Measurements from ENCODE around the gene MRPS27.
"Not testable (repeated sequence)": the region's sequence is repeated elsewhere in the genome, so short reads cannot be mapped to it uniquely, and the experiment has no call there.

Gene MRPS27

DNA sequence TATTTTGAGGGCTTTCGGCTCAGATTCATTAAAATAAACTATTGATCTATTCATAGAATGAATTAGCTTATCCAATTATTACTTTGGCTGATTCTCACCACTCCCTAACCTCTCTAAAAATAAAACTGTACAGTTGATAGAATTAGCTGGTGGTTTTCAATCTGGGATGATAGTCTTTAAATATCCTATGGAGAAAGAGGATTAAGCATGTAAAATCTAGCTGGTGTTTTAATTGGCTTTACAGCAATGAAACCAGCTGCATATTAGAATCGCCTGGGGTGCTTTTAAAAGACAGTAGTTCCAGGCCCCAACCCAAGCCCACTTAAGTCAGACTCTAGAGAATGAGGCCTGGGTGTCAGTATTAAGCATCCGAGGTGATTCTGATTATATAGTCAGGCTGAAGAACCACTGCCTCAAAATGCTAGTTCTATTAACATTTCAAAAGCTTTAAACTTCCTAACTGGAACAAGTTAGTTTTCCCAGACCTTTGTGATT lies 117.7 kb downstream of the MRPS27 start:
- DNase-seq (ENCODE audit: low spot score) = no peak

GRCh38 chr5:72199681-72200080 lies 120.4 kb downstream of the MRPS27 start:
- no peak for DNase-seq (ENCODE audit: low spot score)

- no peak for DNase-seq (ENCODE audit: low spot score)
Measured at GRCh38 chr5:72197393-72197792, 122.6 kb downstream of the MRPS27 start.

GRCh38 chr5:72195581-72195980 lies 124.5 kb downstream of the MRPS27 start:
- DNase-seq (ENCODE audit: low spot score) = no peak

- no peak for DNase-seq (ENCODE audit: low spot score)
Measured at GRCh38 chr5:72194846-72195245, 125.2 kb downstream of the MRPS27 start.

DNA sequence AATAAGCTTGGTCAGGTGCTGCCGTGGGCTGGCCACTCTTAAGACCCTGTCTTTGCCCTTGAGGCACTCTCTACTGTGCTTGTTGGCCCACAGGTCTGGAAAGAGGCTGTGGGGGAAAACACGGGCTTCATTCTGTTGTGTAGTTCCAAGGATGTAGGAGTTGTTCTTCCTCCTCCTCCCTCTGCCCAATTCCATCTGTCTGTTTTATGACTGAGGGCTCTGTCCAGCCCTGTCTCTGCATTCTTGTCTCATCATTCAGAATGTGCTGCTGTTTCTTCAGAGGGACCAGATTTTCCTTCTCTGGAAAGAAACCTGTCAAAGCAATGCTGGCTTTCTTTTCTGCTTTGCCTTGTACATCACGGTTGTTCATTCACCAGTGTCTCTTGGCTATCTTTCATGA lies 128.6 kb downstream of the MRPS27 start:
- no peak for DNase-seq (ENCODE audit: low spot score)

DNA sequence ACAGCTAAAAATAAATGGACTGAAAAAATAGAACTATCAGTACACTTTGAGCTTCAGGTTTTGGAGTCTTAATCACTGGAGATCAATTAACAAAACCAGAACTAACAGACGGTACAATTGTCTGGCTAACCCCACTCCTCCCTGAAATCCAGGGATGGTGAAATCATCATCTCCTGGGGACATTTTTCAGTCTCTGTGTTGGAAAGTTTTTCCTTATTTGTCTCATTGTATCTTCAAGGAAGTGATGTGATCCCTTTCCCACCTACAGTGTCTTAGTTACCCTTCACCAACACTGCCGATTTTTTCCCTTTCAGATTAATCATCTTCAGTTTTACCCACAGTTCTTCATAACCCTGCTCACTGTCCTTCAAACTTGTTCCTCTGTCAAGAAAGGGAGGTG lies 130.9 kb downstream of the MRPS27 start:
- DNase-seq (ENCODE audit: low spot score) = no peak

GRCh38 chr5:72188166-72188565 lies 131.9 kb downstream of the MRPS27 start:
- DNase-seq (ENCODE audit: low spot score) = no peak

DNA sequence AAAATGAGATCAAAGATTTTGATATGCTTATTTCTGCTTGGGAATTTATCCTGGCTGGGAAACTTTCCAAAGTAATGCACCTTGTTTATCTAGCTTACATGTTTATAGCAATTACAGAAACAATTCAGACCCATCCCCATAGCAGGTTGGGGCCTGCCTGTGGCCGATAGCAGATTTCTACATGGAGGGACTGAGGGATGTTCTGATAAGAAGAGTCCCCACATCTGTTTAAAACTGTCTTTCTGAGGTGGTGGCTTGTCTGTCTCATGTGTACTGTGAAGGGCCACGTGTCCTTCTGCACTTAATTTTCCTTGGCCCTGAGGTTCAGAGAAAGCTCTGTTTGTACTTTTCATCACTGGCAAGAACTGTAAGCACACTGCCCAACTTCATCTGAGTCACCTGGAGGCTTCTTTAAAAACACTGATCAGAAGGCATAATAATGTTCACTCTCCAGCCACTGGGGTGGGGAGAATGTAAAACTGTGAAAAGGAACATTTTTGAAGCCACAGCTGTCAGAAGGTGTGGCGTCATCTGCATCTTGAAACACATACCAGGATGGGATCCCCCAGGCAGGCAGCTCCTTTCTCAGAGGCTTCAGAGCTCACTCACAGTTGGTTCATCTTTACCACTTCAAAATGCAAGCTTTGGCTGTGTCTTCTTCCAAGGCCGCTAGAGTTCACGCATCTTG lies 132.5 kb downstream of the MRPS27 start:
- no peak for DNase-seq (ENCODE audit: low spot score)

DNA sequence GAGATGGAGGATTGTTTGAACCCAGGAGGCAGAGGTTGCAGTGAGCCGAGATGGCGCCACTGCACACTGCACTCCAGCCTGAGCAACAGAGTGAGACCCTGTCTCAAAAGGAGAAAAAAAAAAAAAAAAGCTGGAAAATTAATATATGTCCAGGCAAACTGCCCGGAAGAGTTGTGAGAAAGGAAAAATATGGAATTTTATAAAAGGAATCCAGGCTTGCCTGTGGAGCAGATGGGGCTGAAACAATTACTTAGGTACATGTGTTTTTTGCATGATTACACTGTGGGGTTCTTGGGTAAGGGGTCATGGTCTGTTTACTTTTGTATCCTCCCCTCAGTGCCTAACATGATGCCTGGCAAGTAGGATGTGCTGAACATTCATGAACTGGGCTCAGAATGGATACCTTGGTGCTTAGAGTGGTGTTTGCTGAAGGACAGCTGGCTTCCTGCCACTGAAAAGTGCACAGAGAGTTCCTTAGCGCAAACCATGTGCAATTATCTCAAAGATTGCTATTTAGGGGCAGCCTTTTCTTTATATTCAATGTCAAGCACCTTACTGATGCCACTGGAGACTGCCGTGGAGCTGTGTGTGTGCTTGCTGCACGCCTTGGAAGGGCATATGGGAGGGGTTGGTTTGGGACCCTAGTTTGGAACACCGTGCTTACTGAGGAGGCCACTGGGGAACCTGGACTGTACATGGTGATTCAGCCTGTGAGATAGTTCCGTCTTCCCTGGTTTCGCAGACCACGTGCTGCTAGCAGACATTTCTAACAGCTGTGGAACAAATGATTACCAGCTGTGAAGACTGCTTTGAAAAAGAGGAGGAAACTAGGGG lies 134.3 kb downstream of the MRPS27 start:
- DNase-seq (ENCODE audit: low spot score) = no peak

DNA sequence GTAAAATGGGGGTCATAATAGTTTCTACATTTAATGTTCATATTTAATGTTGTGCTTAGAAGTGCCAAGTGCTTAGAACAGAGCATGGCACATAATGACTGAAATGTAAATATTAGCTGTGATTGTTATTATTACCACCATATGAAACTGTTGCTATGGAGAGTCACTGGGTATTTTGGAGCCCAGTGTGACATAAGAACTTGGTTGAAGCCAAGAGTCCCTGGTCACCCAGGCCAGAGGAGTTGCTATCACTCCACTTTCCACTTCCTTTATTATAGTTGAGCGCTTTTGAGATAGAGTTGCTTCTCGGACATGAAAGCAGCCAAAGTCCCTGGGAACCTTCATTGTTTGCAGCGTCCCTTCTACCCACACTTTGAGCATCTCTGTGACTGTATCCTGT lies 135.6 kb downstream of the MRPS27 start:
- DNase-seq (ENCODE audit: low spot score) = no peak

DNA sequence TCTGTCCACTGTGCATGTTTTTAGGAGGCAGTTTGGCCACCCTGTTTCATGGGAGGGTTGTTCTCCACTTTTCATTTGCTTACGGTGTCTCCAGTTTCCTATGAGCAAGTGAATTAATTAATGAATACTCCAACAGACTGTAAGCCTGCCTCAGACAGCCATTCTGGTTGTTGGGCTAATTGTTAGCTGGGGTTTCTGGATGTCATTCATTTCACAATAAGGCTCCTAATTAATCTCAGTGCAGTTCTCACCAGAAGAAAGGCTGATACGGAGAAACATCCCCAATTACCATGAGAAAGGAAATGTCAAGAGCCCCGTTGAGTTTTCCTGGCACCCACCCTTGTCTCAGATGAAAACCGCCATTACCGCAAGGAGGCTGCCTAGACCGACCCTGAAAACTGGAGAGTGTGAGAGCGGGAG lies 136.9 kb downstream of the MRPS27 start:
- DNase-seq (ENCODE audit: low spot score) = no peak

- DNase-seq (ENCODE audit: low spot score) = no peak
Measured at GRCh38 chr5:72182686-72183085, 137.4 kb downstream of the MRPS27 start.

- DNase-seq (ENCODE audit: low spot score) = no peak
Measured at GRCh38 chr5:72180925-72181324, 139.1 kb downstream of the MRPS27 start.

GRCh38 chr5:72179816-72180440 lies 140.1 kb downstream of the MRPS27 start:
- DNase-seq (ENCODE audit: low spot score) = no peak

DNA sequence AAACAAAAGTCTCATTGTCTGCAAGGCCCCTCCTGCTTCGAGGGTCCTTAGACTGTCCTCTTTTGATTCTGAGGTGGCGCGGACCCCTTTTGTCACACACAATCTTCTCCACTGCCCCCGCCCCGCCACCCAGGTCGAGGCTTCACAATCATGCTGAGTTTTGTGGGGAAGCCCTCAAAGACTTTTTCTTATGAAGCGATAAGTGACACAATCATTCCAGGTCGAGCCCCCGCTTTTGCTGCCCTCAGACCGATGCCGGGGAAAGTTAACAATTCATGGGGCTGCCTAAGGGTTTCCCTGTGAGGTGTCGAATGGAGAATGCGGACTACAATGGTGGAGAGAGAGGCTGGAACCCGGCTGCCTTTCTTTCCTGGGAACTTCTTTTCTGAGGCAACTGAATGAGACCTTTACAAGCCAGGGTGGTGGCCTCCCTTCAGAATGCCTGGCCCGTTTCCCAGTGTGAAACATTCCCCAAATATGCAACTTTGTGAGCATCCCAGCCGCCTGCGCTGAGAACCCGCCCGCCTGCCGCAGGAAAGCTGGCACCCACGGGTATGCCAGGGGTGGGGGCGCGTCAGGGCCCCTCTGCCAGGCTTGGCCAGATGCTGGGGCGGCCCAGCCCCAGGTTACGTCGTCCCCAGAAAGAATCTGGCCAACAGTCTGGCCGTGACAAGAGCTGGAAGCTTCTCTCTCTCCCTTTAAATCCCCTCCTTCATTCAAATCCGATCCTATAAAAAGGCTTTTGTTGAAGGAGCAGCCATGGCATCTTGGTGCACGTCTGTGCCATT lies 140.8 kb downstream of the MRPS27 start:
- DNase-seq (ENCODE audit: low spot score) = no peak

DNA sequence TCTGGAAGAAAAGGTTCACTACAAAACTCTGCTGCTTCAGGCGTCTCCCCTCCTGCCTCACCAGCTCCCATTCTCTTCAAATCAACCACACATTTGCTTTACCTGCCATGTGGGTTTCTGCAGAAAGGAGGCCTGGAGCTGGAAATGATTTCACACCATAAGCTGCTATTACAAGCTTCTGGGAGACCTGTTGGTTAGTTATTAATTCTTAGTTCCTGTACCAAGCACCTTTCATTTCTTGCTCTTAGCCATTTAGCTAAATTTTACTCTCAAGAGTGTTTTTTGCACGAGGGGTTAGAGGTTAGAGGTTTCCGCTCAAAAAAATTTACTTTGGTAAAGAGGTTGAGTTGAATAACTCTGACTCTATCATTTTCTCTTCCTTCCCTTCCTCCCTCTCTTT lies 142.5 kb downstream of the MRPS27 start:
- DNase-seq (ENCODE audit: low spot score) = no peak

DNA sequence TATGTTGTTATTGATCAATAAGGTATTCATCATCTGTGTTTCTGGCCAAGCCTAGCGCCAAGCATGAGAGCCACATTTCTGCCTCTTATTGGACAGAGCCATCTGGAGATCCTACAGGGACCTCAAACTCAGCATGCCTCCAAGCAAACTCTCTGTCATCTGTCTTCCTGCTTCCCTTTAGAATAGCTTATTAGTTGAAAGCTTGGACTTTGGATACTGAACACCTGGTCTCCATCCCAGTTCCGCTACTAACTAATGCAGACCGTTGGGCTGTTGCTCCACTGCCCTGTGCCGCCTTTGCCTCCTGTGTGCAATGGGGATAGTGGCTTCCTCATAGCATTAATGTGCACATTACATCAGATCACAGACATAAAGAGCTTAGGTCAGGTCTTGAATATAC lies 147.3 kb downstream of the MRPS27 start:
- no peak for DNase-seq (ENCODE audit: low spot score)

- DNase-seq (ENCODE audit: low spot score) = no peak
Measured at GRCh38 chr5:72171667-72172066, 148.4 kb downstream of the MRPS27 start.

DNA sequence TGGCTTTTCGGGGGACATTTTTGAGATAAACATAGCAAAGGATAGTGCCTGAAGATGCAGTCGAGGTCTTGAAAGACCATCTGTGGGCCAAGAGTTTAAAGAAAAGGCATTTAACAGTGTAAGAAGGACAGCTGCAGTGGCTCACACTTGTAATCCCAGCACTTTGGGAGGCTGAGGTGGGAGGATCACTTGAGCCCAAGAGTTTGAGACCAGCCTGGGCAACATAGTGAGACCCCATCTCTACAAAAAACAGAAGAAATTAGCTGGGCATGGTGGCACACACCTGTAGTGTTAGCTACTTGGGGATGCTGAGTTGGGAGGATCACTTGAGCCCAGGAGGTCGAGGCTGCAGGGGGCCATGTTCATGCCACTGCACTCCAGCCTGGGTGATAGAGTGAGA lies 148.9 kb downstream of the MRPS27 start:
- not testable (repeated sequence) for DNase-seq (ENCODE audit: low spot score)

DNA sequence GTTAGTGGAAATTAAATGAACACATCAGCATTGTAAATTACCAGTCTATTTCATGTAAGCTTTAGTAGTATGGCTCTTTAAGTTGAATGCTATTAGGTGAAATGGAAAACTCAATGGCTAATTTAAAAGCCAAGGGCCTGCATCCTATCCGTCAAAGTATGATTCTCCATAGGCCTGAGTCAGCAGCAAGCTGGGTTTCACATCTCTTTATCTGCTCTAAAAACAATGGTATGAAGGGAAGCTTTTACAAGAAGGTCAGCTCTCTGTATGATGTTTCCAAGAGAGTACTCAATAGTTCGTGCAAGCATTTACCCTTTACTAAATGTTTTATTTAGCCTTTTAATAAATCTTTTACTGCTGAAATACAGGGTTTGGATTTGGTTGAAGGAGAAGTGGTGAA lies 149.9 kb downstream of the MRPS27 start:
- no peak for DNase-seq (ENCODE audit: low spot score)
